Measurements from ENCODE around the gene WDR74.

DNA sequence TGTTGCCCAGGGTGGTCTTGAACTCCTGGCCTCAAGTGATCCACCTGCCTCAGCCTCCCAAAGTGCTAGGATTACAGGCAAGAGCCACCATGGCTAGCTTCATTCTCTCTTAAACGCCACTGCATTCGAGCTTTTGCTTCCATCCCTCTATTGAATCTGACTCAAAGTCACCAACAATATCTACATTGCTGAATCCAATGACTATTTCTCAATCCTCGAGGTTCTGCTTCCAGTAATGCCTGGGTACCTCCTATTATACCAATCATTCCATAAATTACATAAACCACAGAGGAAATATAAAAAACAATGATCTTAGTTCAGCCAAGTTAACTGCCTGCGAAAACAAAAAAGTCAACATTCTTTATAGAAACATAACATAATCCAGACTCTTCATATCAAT lies 22.3 kb downstream of the WDR74 start:
- TF ChIP-seq, protein P1, sequence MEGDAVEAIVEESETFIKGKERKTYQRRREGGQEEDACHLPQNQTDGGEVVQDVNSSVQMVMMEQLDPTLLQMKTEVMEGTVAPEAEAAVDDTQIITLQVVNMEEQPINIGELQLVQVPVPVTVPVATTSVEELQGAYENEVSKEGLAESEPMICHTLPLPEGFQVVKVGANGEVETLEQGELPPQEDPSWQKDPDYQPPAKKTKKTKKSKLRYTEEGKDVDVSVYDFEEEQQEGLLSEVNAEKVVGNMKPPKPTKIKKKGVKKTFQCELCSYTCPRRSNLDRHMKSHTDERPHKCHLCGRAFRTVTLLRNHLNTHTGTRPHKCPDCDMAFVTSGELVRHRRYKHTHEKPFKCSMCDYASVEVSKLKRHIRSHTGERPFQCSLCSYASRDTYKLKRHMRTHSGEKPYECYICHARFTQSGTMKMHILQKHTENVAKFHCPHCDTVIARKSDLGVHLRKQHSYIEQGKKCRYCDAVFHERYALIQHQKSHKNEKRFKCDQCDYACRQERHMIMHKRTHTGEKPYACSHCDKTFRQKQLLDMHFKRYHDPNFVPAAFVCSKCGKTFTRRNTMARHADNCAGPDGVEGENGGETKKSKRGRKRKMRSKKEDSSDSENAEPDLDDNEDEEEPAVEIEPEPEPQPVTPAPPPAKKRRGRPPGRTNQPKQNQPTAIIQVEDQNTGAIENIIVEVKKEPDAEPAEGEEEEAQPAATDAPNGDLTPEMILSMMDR (conservative IDR thresholded peaks at IDR 0.05): no peak
- no peak for TF ChIP-seq EZH2 (IDR thresholded peaks at IDR 0.05; ENCODE audit: low read depth)
